Neural cell (in vitro differentiated cells): Measurements from ENCODE around the gene MAMDC2. TPM values are rescaled to one million over a fixed set of nuclear protein-coding genes. Genes with fewer than 3 reads are reported as not detected.

Experiments used
- H2AFZ ChIP-seq: fragments of 200-600, 300-800 bp; sonication (generic), shearing (Covaris generic); 2 replicates; pipeline ENCODE4 v1.6.0; 2014; ENCODE audit warnings: low read depth, mild to moderate bottlenecking, antibody characterized with exemption, low read length, moderate library complexity
- H3F3A ChIP-seq: fragments of 200-600 bp; shearing (Covaris generic); 2 replicates; pipeline ENCODE4 v1.6.1; 2016; ENCODE audit warnings: mild to moderate bottlenecking, moderate library complexity, mixed read lengths, antibody characterized with exemption, low read length; ENCODE audit not compliant: insufficient read depth, poor library complexity, severe bottlenecking
- H3K27ac ChIP-seq: fragments of 200-600, 300-800 bp; sonication (generic), shearing (Covaris generic); 2 replicates; pipeline ENCODE4 v1.5.1; 2014; ENCODE audit warnings: mild to moderate bottlenecking, low read length, moderate library complexity
- H3K27me3 ChIP-seq: fragments of 300-800, 200-600 bp; sonication (generic), shearing (Covaris generic); 2 replicates; pipeline ENCODE4 v1.6.0; 2014; ENCODE audit warnings: mild to moderate bottlenecking, low read depth, low read length, moderate library complexity; ENCODE audit not compliant: insufficient read depth
- H3K36me3 ChIP-seq: fragments of 300-800, 200-600 bp; sonication (generic), shearing (Covaris generic); 2 replicates; pipeline ENCODE4 v1.5.1; 2014; ENCODE audit warnings: mild to moderate bottlenecking, antibody characterized with exemption, low read length, moderate library complexity; ENCODE audit not compliant: insufficient read depth
- H3K4me2 ChIP-seq: fragments of 300-800, 200-600 bp; sonication (generic), shearing (Covaris generic); 2 replicates; pipeline ENCODE4 v1.6.0; 2014; ENCODE audit warnings: mild to moderate bottlenecking, low read length
- H3K4me3 ChIP-seq: fragments of 300-800, 200-600 bp; sonication (generic), shearing (Covaris generic); 2 replicates; pipeline ENCODE4 v1.5.1; 2014; ENCODE audit warnings: mild to moderate bottlenecking, low read length, moderate library complexity
- H3K79me2 ChIP-seq: fragments of 200-600 bp; shearing (Covaris generic); replicated peaks from 2 replicates; pipeline ENCODE4 v1.6.0; 2014; ENCODE audit warnings: mild to moderate bottlenecking, low read length, moderate library complexity; ENCODE audit not compliant: insufficient read depth
- H3K9ac ChIP-seq: fragments of 300-800, 200-600 bp; sonication (generic), shearing (Covaris generic); 2 replicates; pipeline ENCODE4 v1.6.1; 2016; ENCODE audit warnings: mild to moderate bottlenecking, low read length, mixed read lengths
- H3K9me2 ChIP-seq: fragments of 200-600 bp; shearing (Covaris generic); 2 replicates; pipeline ENCODE4 v1.6.1; 2016; ENCODE audit warnings: mild to moderate bottlenecking, low read length, mixed read lengths; ENCODE audit not compliant: insufficient read depth
- H3K9me3 ChIP-seq: fragments of 200-600, 300-800 bp; sonication (generic), shearing (Covaris generic); 2 replicates; pipeline ENCODE4 v1.6.1; 2016; ENCODE audit warnings: mild to moderate bottlenecking, mixed run types, low read length, moderate library complexity, mixed read lengths
- H4K20me1 ChIP-seq: fragments of 200-600 bp; shearing (Covaris generic); 2 replicates; pipeline ENCODE4 v1.6.1; 2016; ENCODE audit warnings: mild to moderate bottlenecking, mixed run types; ENCODE audit not compliant: insufficient read depth
- EP300 ChIP-seq: fragments of 450-650 bp; conservative IDR thresholded peaks from 2 replicates; pipeline ENCODE4 v1.6.1; 2014; ENCODE audit warnings: antibody characterized with exemption, mild to moderate bottlenecking, moderate library complexity; ENCODE audit not compliant: poor library complexity, severe bottlenecking
- EZH2 ChIP-seq: fragments of 200-600, 300-800 bp; shearing (Covaris generic), sonication (generic); IDR thresholded peaks from 2 replicates; pipeline ENCODE4 v1.6.1; 2014; ENCODE audit warnings: antibody characterized with exemption, low read length, borderline replicate concordance, mild to moderate bottlenecking; ENCODE audit not compliant: insufficient read depth, poor library complexity, severe bottlenecking
- MXI1 ChIP-seq: fragments of 450-650 bp; conservative IDR thresholded peaks from 2 replicates; pipeline ENCODE4 v1.6.1; 2014; ENCODE audit warnings: antibody characterized with exemption, mild to moderate bottlenecking; ENCODE audit not compliant: poor library complexity, severe bottlenecking
- POLR2AphosphoS5 ChIP-seq: IDR thresholded peaks from 2 replicates; pipeline ENCODE4 v1.6.1; 2012
- RAD21 ChIP-seq: fragments of 450-650 bp; conservative IDR thresholded peaks from 2 replicates; pipeline ENCODE4 v1.6.1; 2014; ENCODE audit warnings: antibody characterized with exemption, mild to moderate bottlenecking, moderate library complexity
- SMC3 ChIP-seq: fragments of 450-650 bp; conservative IDR thresholded peaks from 2 replicates; pipeline ENCODE4 v1.6.1; 2014; ENCODE audit warnings: antibody characterized with exemption, mild to moderate bottlenecking, moderate library complexity; ENCODE audit not compliant: poor library complexity
- TAF1 ChIP-seq: IDR thresholded peaks from 2 replicates; pipeline ENCODE4 v1.6.1; 2012; ENCODE audit warnings: low read depth
- polyA plus RNA-seq: library from polyadenylated mRNA; depleted of rRNA; stranded (reverse); fragments of >200 nt; gene quantifications from 2 replicates; pipeline ENCODE4 v1.2.3, GENCODE V29; 2014
- TF ChIP-seq, protein P1 (sequence below): IDR thresholded peaks from 2 replicates; pipeline ENCODE4 v1.6.1; 2012; ENCODE audit warnings: borderline replicate concordance
- TF ChIP-seq, protein P2 (sequence below): fragments of 450-650 bp; IDR thresholded peaks from 2 replicates; pipeline ENCODE4 v1.5.1; 2014; ENCODE audit warnings: antibody characterized with exemption, mild to moderate bottlenecking, moderate library complexity; ENCODE audit not compliant: poor library complexity, severe bottlenecking

MAMDC2 gene
- polyA plus RNA-seq, 1 donor from 2014 or later = 0.30 TPM

- Histone ChIP-seq H3K9me3 (no peaks in the 10 kb centered on the region), H3K9me2 (no peaks in the 10 kb centered on the region), H3K79me2 (no peaks in the 10 kb centered on the region), H3F3A (no peaks in the 10 kb centered on the region), H3K4me2 (no peak overlapping the region), H3K27ac (no peak overlapping the region), H3K27me3 (no peaks in the 10 kb centered on the region), H4K20me1 (no peaks in the 10 kb centered on the region), H2AFZ (no peak overlapping the region), H3K36me3 (no peaks in the 10 kb centered on the region), H3K9ac (no peak overlapping the region), H3K4me3 (no peak overlapping the region)
- TF ChIP-seq TAF1 (no peak), EZH2 (no peak), RAD21 (no peak), EP300 (no peak), POLR2AphosphoS5 (no peak), SMC3 (no peak), MXI1 (no peak)
- TF ChIP-seq, protein P1, sequence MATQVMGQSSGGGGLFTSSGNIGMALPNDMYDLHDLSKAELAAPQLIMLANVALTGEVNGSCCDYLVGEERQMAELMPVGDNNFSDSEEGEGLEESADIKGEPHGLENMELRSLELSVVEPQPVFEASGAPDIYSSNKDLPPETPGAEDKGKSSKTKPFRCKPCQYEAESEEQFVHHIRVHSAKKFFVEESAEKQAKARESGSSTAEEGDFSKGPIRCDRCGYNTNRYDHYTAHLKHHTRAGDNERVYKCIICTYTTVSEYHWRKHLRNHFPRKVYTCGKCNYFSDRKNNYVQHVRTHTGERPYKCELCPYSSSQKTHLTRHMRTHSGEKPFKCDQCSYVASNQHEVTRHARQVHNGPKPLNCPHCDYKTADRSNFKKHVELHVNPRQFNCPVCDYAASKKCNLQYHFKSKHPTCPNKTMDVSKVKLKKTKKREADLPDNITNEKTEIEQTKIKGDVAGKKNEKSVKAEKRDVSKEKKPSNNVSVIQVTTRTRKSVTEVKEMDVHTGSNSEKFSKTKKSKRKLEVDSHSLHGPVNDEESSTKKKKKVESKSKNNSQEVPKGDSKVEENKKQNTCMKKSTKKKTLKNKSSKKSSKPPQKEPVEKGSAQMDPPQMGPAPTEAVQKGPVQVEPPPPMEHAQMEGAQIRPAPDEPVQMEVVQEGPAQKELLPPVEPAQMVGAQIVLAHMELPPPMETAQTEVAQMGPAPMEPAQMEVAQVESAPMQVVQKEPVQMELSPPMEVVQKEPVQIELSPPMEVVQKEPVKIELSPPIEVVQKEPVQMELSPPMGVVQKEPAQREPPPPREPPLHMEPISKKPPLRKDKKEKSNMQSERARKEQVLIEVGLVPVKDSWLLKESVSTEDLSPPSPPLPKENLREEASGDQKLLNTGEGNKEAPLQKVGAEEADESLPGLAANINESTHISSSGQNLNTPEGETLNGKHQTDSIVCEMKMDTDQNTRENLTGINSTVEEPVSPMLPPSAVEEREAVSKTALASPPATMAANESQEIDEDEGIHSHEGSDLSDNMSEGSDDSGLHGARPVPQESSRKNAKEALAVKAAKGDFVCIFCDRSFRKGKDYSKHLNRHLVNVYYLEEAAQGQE = no peak
- TF ChIP-seq, protein P2, sequence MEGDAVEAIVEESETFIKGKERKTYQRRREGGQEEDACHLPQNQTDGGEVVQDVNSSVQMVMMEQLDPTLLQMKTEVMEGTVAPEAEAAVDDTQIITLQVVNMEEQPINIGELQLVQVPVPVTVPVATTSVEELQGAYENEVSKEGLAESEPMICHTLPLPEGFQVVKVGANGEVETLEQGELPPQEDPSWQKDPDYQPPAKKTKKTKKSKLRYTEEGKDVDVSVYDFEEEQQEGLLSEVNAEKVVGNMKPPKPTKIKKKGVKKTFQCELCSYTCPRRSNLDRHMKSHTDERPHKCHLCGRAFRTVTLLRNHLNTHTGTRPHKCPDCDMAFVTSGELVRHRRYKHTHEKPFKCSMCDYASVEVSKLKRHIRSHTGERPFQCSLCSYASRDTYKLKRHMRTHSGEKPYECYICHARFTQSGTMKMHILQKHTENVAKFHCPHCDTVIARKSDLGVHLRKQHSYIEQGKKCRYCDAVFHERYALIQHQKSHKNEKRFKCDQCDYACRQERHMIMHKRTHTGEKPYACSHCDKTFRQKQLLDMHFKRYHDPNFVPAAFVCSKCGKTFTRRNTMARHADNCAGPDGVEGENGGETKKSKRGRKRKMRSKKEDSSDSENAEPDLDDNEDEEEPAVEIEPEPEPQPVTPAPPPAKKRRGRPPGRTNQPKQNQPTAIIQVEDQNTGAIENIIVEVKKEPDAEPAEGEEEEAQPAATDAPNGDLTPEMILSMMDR = no peak
Observed at GRCh38 chr9:70131296-70131695, 87.6 kb downstream of the MAMDC2 start.

- Histone ChIP-seq H3K79me2 (no peaks in the 10 kb centered on the region), H3K9ac (no peak overlapping the region), H3K27me3 (no peaks in the 10 kb centered on the region), H3K9me2 (no peaks in the 10 kb centered on the region), H3K36me3 (no peaks in the 10 kb centered on the region), H3K27ac (no peak overlapping the region), H3K4me3 (no peak overlapping the region), H4K20me1 (no peaks in the 10 kb centered on the region), H3K9me3 (no peaks in the 10 kb centered on the region), H3K4me2 (no peak overlapping the region), H3F3A (no peaks in the 10 kb centered on the region), H2AFZ (no peak overlapping the region)
- TF ChIP-seq MXI1 (no peak), RAD21 (no peak), SMC3 (no peak), POLR2AphosphoS5 (no peak), EZH2 (no peak), TAF1 (no peak), EP300 (no peak)
- TF ChIP-seq, protein P2 = no peak
- TF ChIP-seq, protein P1 = no peak
Observed at GRCh38 chr9:70133253-70134208, 89.9 kb downstream of the MAMDC2 start.
